H1 (cell line): ENCODE data around the gene CCDC86. TPM values are rescaled to one million over a fixed set of nuclear protein-coding genes. Genes with fewer than 3 reads are reported as not detected.

ENCODE experiments used
- NANOG ChIP-seq: IDR thresholded peaks from 2 replicates; pipeline ENCODE4 v1.6.1; 2011; ENCODE audit warnings: low read length, low read depth, mild to moderate bottlenecking, inconsistent platforms; ENCODE audit not compliant: insufficient read depth, poor library complexity, severe bottlenecking
- POLR2AphosphoS5 ChIP-seq: IDR thresholded peaks from 2 replicates; pipeline ENCODE4 v1.6.1; 2011; ENCODE audit warnings: low read depth, low read length
- TEAD4 ChIP-seq: IDR thresholded peaks from 2 replicates; pipeline ENCODE4 v1.6.1; 2012; ENCODE audit warnings: low read depth, low read length, inconsistent platforms, mixed read lengths
- polyA plus RNA-seq, 7 experiments: library from polyadenylated mRNA; depleted of rRNA in 3 of 7; stranded (reverse) in 5 of 7; unstranded in 2 of 7; fragments of >200 nt in 5 of 7; fragments of 200-250 nt in 2 of 7; gene quantifications; 1 replicate in 5 of 7; 2 replicates in 1 of 7; 4 replicates in 1 of 7; pipeline versions ENCODE4 v1.2.1 to v1.2.3, GENCODE V29; 2011 to 2013; ENCODE audit warnings: missing spikeins in 2 of 7, mixed read lengths in 2 of 7
- total RNA-seq: library from RNA; stranded (reverse); fragmentation: NEBNext Ultra II Directional; extraction: Animal tissue kit (Norgen Biotek cat#: 25700); gene quantifications from 2 replicates; pipeline ENCODE4 v1.2.1, GENCODE V29; 2021

The CCDC86 gene
- total and polyA plus RNA-seq, 2 of the 8 experiments (the other 6 are each of a cell fraction or from before 2014, with no cell fraction given): 37.7 to 76.4 TPM

DNA sequence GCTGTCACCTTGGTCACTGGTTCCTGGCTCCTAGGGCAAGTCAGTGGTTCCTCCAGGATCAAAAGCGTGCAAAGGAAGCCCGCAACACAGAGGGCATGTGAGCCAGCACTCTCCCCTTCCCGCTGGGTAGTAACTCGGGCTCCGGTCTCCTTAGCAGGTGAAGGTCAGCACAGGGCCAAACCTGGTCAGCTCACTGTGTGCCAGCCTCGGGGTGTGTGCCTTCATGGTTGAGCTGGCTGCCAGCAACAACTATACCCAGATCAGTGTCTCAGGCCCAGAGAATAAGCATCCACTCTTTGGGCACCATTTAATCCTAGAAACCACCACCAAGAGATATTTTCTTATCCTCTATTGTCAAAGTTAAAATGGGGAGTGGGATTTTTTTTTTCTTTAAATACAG lies 16.1 kb upstream of the CCDC86 start (continued):
- TF ChIP-seq NANOG (no peak), TEAD4 (no peak), POLR2AphosphoS5 (no peak)
- TF ChIP-seq, all 59 proteins: peak for 0
